ENCODE measurements around the gene CFAP61. TPM values are rescaled to one million over a fixed set of nuclear protein-coding genes. Genes with fewer than 3 reads are reported as not detected.

The CFAP61 gene
- polyA plus RNA-seq, 1 experiment, result not detected

GRCh38 chr20:20092827-20093226 lies 40.5 kb downstream of the CFAP61 start:
- CTCF ChIA-PET, result interaction anchor here (1.1 kb wide), 1 partner anchor 9 kb away, joined by 5 read pairs; no protein-coding TSS in a partner anchor

DNA sequence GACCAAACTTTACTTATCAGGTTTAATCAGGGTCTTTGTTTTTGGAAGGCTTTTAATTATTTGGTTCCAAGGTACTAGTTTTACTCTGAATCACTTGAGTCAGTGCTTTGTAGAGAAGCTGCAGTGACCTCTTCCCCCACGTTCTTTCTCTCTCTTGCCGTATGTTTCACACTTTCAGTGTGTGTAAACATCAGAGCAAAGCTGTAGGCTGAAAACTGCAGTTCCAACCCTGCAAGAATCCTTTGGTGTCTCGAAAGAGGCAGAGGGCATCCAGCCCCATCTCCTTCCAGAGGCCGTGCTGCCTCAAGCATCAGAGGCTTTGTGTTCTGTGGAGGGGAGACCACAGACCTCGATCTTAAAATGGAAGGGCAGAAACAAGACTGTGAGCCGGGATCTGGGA lies 42.1 kb downstream of the CFAP61 start:
- H3K27me3 ChIP-seq (ENCODE audit: control insufficient read depth, insufficient read depth, low read length), result peaks cover 2% of the 10 kb centered on the region
- CTCF ChIA-PET, result no interaction called here
- no peak overlapping the region for H3K4me3 ChIP-seq (ENCODE audit: low read depth, low read length)
- no peak for TF ChIP-seq CTCF (IDR thresholded peaks at IDR 0.05; ENCODE audit: low read depth, low read length)
- DNase-seq (ENCODE audit: low read depth, low spot score), result no peak
- no peak overlapping the region for H3K27ac ChIP-seq (ENCODE audit: low read depth, low read length)
- POLR2A ChIA-PET, result no interaction called here
- no peaks in the 10 kb centered on the region for H3K9me3 ChIP-seq (ENCODE audit: control insufficient read depth, insufficient read depth, low read length)

More at GRCh38 chr20:20092827-20093226, 40.5 kb downstream of the CFAP61 start:
- no peaks in the 10 kb centered on the region for H3K9me3 ChIP-seq (ENCODE audit: control insufficient read depth, insufficient read depth, low read length)
- no peak overlapping the region for H3K27ac ChIP-seq (ENCODE audit: low read depth, low read length)
- POLR2A ChIA-PET, result no interaction called here
- no peak for DNase-seq (ENCODE audit: low read depth, low spot score)
- peaks cover 2% of the 10 kb centered on the region for H3K27me3 ChIP-seq (ENCODE audit: control insufficient read depth, insufficient read depth, low read length)
- no peak for TF ChIP-seq CTCF (IDR thresholded peaks at IDR 0.05; ENCODE audit: low read depth, low read length)
- no peak overlapping the region for H3K4me3 ChIP-seq (ENCODE audit: low read depth, low read length)

DNA sequence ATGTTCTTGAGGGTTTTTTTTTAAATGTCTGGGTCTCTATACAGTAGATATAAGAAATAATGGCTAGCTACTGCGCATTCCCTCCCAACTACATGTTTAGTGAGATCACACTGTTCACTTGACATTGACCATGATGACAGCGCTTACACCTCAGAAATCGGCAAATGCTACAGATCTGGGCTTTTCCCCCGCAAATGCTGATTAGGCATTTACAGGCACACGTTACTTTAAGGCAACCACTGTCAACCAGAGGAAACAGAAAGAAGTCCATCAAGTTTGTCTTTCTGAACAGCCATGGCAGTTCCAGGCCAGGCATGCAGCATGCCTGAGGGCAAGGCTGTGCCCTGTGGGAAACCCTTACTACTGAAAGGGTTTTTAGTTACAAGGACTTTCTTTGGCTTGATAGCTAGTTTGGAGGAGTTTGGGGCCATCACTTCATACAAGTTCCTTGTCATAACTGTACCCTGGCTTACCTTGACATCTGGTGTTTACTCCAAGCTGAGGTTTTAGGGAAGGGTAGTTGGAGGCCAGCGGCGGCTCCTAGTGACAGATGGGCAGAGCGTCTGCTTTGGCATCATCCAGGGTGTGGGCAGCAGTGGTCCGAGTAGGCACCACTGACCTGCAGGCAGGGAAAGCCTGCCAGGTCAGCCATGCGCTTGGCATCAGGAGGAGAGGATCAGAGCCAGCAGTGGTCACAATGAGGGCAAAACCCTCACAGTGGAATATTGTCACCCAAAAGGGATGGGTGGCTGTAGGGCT lies 43.0 kb downstream of the CFAP61 start:
- H3K27ac ChIP-seq (ENCODE audit: low read depth, low read length), result no peak overlapping the region
- ChIA-PET POLR2A (no interaction called here), CTCF (no interaction called here)
- H3K27me3 ChIP-seq (ENCODE audit: control insufficient read depth, insufficient read depth, low read length), result peaks cover 2% of the 10 kb centered on the region
- DNase-seq (ENCODE audit: low read depth, low spot score), result no peak
- TF ChIP-seq CTCF (IDR thresholded peaks at IDR 0.05; ENCODE audit: low read depth, low read length), result no peak
- no peak overlapping the region for H3K4me3 ChIP-seq (ENCODE audit: low read depth, low read length)
- no peaks in the 10 kb centered on the region for H3K9me3 ChIP-seq (ENCODE audit: control insufficient read depth, insufficient read depth, low read length)

DNA sequence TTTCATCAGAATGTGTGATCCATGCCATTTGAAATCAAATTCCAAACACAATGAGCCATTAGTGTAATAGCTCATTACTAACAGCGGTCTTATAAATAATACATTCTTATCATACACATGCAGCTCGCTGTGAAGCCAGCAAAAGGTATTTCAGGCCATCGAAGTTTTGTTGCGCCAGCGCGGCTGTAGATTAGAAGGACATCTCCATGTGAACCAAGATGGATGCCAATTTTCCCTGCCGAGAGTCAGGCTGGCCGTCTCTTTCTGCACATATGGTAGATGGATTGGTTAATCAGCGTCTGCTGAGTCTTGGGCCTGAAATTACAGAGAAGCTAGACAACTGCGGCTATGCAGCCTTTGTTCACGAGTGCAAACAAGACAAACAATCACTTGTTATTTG lies 44.1 kb downstream of the CFAP61 start:
- Histone ChIP-seq H3K4me3 (ENCODE audit: low read depth, low read length) (no peak overlapping the region), H3K9me3 (ENCODE audit: control insufficient read depth, insufficient read depth, low read length) (no peaks in the 10 kb centered on the region), H3K27ac (ENCODE audit: low read depth, low read length) (no peak overlapping the region), H3K27me3 (ENCODE audit: control insufficient read depth, insufficient read depth, low read length) (peaks cover 2% of the 10 kb centered on the region)
- CTCF ChIA-PET, result no interaction called here
- no peak for DNase-seq (ENCODE audit: low read depth, low spot score)
- no peak for TF ChIP-seq CTCF (IDR thresholded peaks at IDR 0.05; ENCODE audit: low read depth, low read length)
- POLR2A ChIA-PET, result no interaction called here

DNA sequence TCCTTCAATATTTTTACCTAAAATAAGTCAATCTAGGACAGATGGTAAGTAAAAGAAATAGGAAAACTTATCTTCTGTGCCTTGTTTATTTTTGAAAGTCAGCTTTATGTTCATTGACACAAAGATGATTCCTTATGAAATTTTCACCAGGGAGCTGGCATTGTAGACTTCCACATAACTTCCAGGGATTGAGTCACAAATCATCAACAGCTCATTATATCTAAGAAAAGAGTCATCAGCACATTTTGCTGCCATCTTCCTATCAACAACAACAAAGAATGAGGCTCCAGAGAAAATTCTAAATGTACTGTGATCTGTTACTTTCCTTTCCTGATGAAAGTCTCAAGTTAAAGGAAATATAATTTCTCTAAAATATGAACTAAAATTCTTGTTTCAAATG lies 48.5 kb downstream of the CFAP61 start:
- Histone ChIP-seq H3K4me3 (ENCODE audit: low read depth, low read length) (no peak overlapping the region), H3K9me3 (ENCODE audit: control insufficient read depth, insufficient read depth, low read length) (no peaks in the 10 kb centered on the region), H3K27me3 (ENCODE audit: control insufficient read depth, insufficient read depth, low read length) (peaks cover 2% of the 10 kb centered on the region), H3K27ac (ENCODE audit: low read depth, low read length) (no peak overlapping the region)
- no peak for DNase-seq (ENCODE audit: low read depth, low spot score)
- TF ChIP-seq CTCF (IDR thresholded peaks at IDR 0.05; ENCODE audit: low read depth, low read length), result no peak
- CTCF ChIA-PET, result interaction anchor here (0.7 kb wide), 1 partner anchor 17 kb away, joined by 3 read pairs; no protein-coding TSS in a partner anchor
- POLR2A ChIA-PET, result no interaction called here

All from AG04450 (cell line).